ENCODE measurements around the gene IL1F10.
"Not testable (repeated sequence)": the region's sequence is repeated elsewhere in the genome, so short reads cannot be mapped to it uniquely, and the experiment has no call there.

Gene IL1F10

DNA sequence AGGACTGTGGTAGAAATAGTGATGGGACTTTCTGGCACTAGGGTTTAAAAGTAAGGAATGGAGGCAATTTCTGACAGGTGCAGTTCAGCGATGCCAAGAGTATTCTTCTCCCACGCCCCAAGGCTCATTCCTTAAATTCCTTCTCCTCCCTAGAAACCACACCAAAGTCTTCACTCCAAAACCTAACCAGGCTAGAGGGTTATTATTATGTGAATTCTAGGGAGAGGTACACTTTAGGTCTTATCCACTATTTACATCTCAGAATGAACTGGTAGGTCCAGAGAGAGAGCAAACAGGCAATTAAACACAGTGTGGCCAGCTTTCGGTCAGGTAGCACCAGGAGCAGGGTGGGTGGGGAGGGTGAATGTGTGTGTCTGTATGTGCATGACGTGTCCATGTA lies 11.4 kb downstream of the IL1F10 start:
- Histone ChIP-seq H3K9me3 (no peaks in the 10 kb centered on the region), H3K4me1 (no peaks in the 10 kb centered on the region), H3K4me3 (no peak overlapping the region), H3K36me3 (replicated peaks) (no peaks in the 10 kb centered on the region), H3K27me3 (ENCODE audit: low read depth) (no peaks in the 10 kb centered on the region)
- in situ Hi-C loops (cut with MboI; ENCODE audit: low sequenced_read_pairs), result no loop called here
- DNase-seq (ENCODE audit: low spot score in 2 of 2), result peak in 1 of 2 experiments; percentile 15

- no peaks in the 10 kb centered on the region for H3K36me3 ChIP-seq (replicated peaks)
- peak; percentile 11 to 65 for DNase-seq (ENCODE audit: low spot score in 2 of 2)
- H3K4me3 ChIP-seq, result no peak overlapping the region
- H3K9me3 ChIP-seq, result no peaks in the 10 kb centered on the region
- in situ Hi-C loops (cut with MboI; ENCODE audit: low sequenced_read_pairs), result no loop called here
- H3K4me1 ChIP-seq, result no peaks in the 10 kb centered on the region
- H3K27me3 ChIP-seq (ENCODE audit: low read depth), result no peaks in the 10 kb centered on the region
Observed at GRCh38 chr2:113080134-113080533, 12.4 kb downstream of the IL1F10 start.

GRCh38 chr2:113081488-113082210 lies 13.9 kb downstream of the IL1F10 start:
- in situ Hi-C loops (cut with MboI; ENCODE audit: low sequenced_read_pairs), result no loop called here
- H3K9me3 ChIP-seq, result no peaks in the 10 kb centered on the region
- no peak overlapping the region for H3K4me3 ChIP-seq
- no peaks in the 10 kb centered on the region for H3K36me3 ChIP-seq (replicated peaks)
- H3K27me3 ChIP-seq (ENCODE audit: low read depth), result no peaks in the 10 kb centered on the region
- no peak for DNase-seq (ENCODE audit: low spot score in 2 of 2)
- H3K4me1 ChIP-seq, result no peaks in the 10 kb centered on the region

DNA sequence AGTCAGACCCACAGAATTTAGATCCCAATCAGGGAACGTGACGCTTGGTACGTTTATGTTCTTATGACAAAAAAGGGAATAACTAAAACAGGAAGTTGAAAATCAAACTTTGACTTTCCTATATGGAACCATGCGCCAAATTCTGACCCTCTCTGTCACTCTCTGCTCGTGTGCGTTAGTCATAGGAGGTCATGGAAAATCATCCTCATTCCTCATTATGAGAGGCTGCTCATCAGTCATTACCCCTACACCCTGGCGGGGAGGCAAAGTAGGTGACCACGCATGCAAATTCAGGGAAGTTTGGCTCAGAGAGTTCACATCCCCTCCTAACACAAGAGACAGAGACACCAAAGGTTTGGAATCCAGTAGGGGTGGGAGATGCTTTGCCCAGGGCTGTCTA lies 15.5 kb downstream of the IL1F10 start:
- in situ Hi-C loops (cut with MboI; ENCODE audit: low sequenced_read_pairs), result no loop called here
- Histone ChIP-seq H3K4me3 (no peak overlapping the region), H3K4me1 (no peaks in the 10 kb centered on the region), H3K27me3 (ENCODE audit: low read depth) (no peaks in the 10 kb centered on the region), H3K36me3 (replicated peaks) (no peaks in the 10 kb centered on the region), H3K9me3 (no peaks in the 10 kb centered on the region)
- no peak for DNase-seq (ENCODE audit: low spot score in 2 of 2)

DNA sequence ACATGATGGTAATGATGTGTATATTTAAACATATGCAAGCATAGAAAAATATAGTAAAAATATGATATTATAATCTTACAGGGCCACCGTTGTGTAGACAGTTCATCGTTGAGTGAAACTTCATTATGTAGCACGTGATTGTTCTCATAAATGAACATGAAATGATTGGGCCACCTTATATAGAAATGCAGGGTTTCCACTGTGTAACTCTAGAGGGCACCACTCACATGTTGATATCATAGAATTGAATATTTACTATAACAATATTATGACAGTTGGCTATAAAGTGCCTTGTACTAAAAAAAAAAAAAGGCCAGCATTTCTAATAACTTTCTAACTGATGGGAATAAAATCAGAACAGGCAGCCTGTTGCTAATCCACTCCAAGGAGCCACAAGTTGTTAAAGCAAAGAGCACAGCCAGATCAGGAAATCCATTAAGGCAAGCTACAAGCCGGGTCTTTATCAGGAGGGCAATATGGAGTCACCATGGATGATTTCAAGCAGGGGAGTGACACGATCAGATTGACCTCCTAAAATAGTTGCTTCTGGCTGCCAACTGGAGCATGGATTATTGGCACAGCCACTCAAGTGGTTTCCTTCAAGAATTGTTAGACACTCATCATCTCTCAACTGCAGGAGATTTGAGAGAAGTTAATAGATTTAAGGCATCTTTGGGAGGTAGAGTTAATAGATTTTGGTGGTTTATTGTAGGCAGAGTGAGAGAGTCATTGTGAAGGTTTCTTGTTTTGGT lies 16.7 kb downstream of the IL1F10 start:
- Histone ChIP-seq H3K27me3 (ENCODE audit: low read depth) (no peaks in the 10 kb centered on the region), H3K4me1 (no peaks in the 10 kb centered on the region), H3K4me3 (no peak overlapping the region), H3K36me3 (replicated peaks) (no peaks in the 10 kb centered on the region), H3K9me3 (no peaks in the 10 kb centered on the region)
- in situ Hi-C loops (cut with MboI; ENCODE audit: low sequenced_read_pairs), result no loop called here
- DNase-seq (ENCODE audit: low spot score in 2 of 2), result no peak

- H3K4me1 ChIP-seq, result no peaks in the 10 kb centered on the region
- DNase-seq (ENCODE audit: low spot score in 2 of 2), result no peak
- no peak overlapping the region for H3K4me3 ChIP-seq
- H3K9me3 ChIP-seq, result no peaks in the 10 kb centered on the region
- no peaks in the 10 kb centered on the region for H3K36me3 ChIP-seq (replicated peaks)
- in situ Hi-C loops (cut with MboI; ENCODE audit: low sequenced_read_pairs), result no loop called here
- no peaks in the 10 kb centered on the region for H3K27me3 ChIP-seq (ENCODE audit: low read depth)
Observed at GRCh38 chr2:113085542-113085941, 17.8 kb downstream of the IL1F10 start.

DNA sequence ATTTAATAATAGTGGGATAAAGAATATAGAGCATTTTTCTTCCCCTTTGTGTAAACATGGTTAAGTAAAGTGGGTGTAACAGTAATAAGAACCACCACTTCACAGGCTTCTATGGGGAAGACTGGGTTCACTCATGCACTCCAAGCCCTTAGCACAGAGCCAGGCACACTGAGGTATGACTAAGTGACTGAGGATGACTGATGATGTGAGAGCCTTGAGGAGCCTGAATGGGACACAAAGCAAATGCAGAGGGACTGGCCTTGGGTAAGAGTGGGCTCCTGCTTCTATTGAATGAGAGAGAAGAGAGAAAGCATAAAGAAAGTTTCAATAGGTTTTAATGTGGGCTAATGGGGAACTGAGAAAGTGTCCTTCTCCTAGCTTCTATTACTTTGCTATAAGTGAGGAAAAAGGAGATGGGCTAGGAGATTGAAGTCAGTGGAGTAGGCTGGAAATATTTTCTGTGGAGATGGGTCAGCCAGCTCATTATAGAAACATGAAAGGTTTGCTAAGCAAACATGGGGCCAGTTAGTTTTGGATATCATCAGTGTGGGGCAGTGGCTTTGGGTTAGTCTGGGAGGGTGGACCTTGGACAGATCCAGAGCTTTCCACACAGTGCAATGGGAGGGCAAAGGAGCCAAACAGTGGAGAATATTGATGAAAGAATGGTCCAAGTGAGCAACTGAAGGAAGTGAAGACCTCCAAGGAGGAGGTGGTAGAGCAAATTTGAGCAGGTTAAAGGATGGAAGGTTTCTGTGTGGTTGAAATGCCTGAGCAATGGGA lies 20.6 kb downstream of the IL1F10 start:
- Histone ChIP-seq H3K4me1 (no peaks in the 10 kb centered on the region), H3K9me3 (no peaks in the 10 kb centered on the region), H3K4me3 (no peak overlapping the region), H3K27me3 (ENCODE audit: low read depth) (no peaks in the 10 kb centered on the region), H3K36me3 (replicated peaks) (no peaks in the 10 kb centered on the region)
- in situ Hi-C loops (cut with MboI; ENCODE audit: low sequenced_read_pairs), result no loop called here
- DNase-seq (ENCODE audit: low spot score in 2 of 2), result no peak

DNA sequence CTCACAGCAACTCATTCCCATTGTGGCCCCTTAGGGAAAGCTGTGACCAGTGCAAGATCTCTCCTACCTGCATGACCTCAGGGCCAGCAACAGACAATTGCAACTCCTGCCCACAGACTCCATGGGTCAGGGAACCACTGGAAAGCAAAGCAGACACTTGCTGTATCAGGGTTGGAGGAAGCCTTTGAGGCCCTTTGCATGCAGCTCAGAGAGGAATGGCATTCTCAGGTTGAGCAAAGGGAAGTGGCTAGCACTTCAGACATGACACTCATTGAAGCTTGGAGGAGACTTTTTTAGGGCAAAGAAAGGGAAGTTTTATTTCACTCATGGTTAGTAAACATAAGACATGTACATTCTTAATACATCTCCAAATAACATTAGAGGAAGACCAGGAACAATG lies 22.1 kb downstream of the IL1F10 start:
- Histone ChIP-seq H3K27me3 (ENCODE audit: low read depth) (peaks cover 2% of the 10 kb centered on the region; the same call in 1 of the 2 replicates), H3K9me3 (no peaks in the 10 kb centered on the region), H3K36me3 (replicated peaks) (no peaks in the 10 kb centered on the region), H3K4me1 (no peaks in the 10 kb centered on the region), H3K4me3 (no peak overlapping the region)
- in situ Hi-C loops (cut with MboI; ENCODE audit: low sequenced_read_pairs), result no loop called here
- DNase-seq (ENCODE audit: low spot score in 2 of 2), result no peak

DNA sequence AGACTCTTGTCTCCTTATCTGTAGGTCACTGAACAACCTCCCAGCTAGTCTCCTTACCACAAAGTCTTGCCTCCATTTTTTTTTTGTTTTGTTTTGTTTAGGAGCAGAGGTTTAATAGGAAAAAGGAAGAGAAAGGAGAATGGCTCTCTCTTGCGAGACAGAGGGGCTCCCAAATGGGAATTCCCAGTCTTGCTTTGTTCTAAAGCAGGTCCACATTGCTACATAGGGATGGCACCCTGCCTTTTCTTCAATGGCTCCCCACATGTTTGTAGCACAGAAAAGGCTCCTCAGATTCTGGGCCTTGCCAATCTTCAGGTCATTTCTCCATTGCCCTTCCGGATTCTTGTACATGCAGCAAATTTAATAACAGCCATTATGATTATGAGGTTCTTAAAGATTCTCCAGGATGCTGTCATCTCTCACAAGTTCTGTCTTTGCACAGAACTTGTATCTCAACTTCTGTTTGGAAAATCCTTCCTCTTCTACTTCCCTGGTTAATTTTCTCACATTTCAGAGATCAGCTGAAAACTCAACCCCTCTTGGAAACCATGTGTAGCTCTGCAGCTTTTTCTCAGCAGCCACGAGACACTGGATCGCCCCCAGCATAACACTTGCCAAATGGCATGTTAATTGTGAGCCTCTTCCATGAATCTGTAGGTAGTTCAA lies 23.6 kb downstream of the IL1F10 start:
- in situ Hi-C loops (cut with MboI; ENCODE audit: low sequenced_read_pairs), result no loop called here
- Histone ChIP-seq H3K36me3 (replicated peaks) (no peaks in the 10 kb centered on the region), H3K4me1 (no peaks in the 10 kb centered on the region), H3K9me3 (no peaks in the 10 kb centered on the region), H3K27me3 (ENCODE audit: low read depth) (peaks cover 2% of the 10 kb centered on the region; the same call in 1 of the 2 replicates), H3K4me3 (no peak overlapping the region)
- DNase-seq (ENCODE audit: low spot score in 2 of 2), result no peak

DNA sequence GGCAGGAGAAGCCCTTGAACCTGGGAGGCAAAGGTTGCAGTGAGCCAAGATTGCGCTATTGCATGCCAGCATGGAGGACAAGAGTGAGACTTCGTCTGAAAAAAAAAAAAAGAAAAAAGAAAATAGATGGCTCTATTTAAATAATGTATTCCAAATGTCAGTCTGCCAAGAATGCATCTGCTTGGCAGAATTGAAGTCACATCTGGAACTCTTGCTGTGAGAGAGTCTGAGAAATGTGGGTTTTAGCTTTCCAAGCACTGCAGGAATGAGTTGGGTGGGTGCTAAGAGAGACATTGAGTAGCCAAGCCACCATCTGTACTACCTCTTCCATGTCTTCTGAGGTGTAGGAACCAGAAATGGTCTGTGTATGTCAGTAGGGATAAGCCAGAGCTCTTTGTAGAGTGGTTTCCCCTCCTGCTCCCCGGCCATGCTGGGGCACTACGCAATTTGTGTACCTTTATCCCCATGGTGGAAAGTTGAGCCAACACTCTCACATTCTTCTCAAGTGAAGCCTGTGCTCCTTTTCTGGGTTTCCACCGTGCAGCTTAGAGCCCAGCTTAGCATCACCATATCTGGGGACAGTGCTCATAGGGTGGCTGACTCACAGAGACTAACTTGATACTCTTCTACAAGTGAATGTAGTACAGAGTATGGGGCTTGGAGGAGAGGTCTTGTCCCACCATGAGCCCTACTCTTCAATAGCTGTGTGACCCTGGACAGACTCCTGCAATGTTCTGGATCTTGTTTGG lies 25.3 kb downstream of the IL1F10 start:
- in situ Hi-C loops (cut with MboI; ENCODE audit: low sequenced_read_pairs), result no loop called here
- DNase-seq (ENCODE audit: low spot score in 2 of 2), result no peak
- no peaks in the 10 kb centered on the region for H3K9me3 ChIP-seq
- no peaks in the 10 kb centered on the region for H3K36me3 ChIP-seq (replicated peaks)
- peaks cover 2% of the 10 kb centered on the region; the same call in 1 of the 2 replicates for H3K27me3 ChIP-seq (ENCODE audit: low read depth)
- no peak overlapping the region for H3K4me3 ChIP-seq
- no peaks in the 10 kb centered on the region for H3K4me1 ChIP-seq

GRCh38 chr2:113093613-113093977 lies 25.8 kb downstream of the IL1F10 start:
- in situ Hi-C loops (cut with MboI; ENCODE audit: low sequenced_read_pairs), result no loop called here

DNA sequence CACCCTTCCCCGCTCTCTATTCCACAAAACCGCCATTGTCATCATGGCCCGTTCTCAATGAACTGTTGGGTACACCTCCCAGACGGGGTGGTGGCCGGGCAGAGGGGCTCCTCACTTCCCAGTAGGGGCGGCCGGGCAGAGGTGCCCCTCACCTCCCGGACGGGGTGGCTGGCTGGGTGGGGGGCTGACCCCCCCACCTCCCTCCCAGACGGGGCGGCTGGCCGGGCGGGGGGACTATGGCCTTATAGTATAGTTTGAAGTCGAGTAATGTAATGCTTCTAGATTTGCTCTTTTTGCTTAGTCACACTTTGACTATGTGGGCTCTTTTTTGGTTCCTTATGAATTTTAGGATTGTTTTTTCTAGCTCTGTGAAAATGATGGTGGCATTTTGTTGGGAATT lies 28.5 kb downstream of the IL1F10 start:
- in situ Hi-C loops (cut with MboI; ENCODE audit: low sequenced_read_pairs); H3K36me3 ChIP-seq (replicated peaks); H3K9me3 ChIP-seq; H3K4me1 ChIP-seq; H3K4me3 ChIP-seq; DNase-seq (ENCODE audit: low spot score in 2 of 2); H3K27me3 ChIP-seq (ENCODE audit: low read depth): not testable (repeated sequence)

More at GRCh38 chr2:113093613-113093977, 25.8 kb downstream of the IL1F10 start:
- H3K9me3 ChIP-seq, result no peaks in the 10 kb centered on the region
- H3K27me3 ChIP-seq (ENCODE audit: low read depth), result peaks cover 2% of the 10 kb centered on the region; the same call in 1 of the 2 replicates
- H3K4me1 ChIP-seq, result no peaks in the 10 kb centered on the region
- no peak for DNase-seq (ENCODE audit: low spot score in 2 of 2)
- H3K4me3 ChIP-seq, result no peak overlapping the region
- no peaks in the 10 kb centered on the region for H3K36me3 ChIP-seq (replicated peaks)
